Subcutaneous adipose tissue (tissue), 4 donors: Measurements from ENCODE around the gene NRXN3. TPM values are rescaled to one million over a fixed set of nuclear protein-coding genes. Genes with fewer than 3 reads are reported as not detected.

Source experiments
- total RNA-seq, 4 donors: library from RNA; depleted of rRNA; stranded (reverse); fragments of >200 nt; gene quantifications; one replicate each; pipeline ENCODE4 v1.1.0, GENCODE V29; 2016
- TF ChIP-seq, protein P1 (sequence below): fragments of 450-650 bp; IDR thresholded peaks from one replicate; pipeline ENCODE4 v1.5.1; 2016; ENCODE audit warnings: low read depth, mild to moderate bottlenecking, control low read depth, antibody characterized with exemption, moderate library complexity

NRXN3 gene
- total RNA-seq, 4 donors from 2014 or later: 0.57 to 2.4 (median 1.1) TPM; not detected in 1

DNA sequence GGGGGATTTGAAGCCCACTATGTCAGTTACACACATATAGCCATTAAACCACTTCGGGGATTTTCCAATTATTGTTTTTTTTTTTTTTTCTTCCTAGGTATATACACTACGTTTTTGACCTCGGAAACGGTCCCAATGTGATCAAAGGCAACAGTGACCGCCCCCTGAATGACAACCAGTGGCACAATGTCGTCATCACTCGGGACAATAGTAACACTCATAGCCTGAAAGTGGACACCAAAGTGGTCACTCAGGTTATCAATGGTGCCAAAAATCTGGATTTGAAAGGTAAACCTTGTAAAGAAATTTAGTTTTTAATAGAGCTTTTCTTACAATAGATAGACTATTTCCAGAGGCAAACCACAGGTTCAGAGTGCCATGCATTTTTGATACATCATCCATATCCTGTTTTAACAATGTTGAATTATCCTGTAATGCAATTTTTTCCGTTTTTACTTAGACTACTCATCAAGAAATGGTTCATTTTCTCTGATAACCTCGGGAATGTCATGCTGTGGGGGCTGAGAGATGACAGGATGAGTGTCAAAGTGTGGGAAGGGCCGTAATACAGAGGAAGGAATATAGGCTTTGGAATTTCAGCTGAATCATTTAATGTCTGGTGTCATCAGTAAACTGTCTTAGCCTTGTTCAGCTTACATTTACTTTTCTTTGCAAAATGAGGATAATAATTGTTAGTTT is 797.1 kb downstream of the NRXN3 start:
- TF ChIP-seq, protein P1, sequence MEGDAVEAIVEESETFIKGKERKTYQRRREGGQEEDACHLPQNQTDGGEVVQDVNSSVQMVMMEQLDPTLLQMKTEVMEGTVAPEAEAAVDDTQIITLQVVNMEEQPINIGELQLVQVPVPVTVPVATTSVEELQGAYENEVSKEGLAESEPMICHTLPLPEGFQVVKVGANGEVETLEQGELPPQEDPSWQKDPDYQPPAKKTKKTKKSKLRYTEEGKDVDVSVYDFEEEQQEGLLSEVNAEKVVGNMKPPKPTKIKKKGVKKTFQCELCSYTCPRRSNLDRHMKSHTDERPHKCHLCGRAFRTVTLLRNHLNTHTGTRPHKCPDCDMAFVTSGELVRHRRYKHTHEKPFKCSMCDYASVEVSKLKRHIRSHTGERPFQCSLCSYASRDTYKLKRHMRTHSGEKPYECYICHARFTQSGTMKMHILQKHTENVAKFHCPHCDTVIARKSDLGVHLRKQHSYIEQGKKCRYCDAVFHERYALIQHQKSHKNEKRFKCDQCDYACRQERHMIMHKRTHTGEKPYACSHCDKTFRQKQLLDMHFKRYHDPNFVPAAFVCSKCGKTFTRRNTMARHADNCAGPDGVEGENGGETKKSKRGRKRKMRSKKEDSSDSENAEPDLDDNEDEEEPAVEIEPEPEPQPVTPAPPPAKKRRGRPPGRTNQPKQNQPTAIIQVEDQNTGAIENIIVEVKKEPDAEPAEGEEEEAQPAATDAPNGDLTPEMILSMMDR: no peak

DNA sequence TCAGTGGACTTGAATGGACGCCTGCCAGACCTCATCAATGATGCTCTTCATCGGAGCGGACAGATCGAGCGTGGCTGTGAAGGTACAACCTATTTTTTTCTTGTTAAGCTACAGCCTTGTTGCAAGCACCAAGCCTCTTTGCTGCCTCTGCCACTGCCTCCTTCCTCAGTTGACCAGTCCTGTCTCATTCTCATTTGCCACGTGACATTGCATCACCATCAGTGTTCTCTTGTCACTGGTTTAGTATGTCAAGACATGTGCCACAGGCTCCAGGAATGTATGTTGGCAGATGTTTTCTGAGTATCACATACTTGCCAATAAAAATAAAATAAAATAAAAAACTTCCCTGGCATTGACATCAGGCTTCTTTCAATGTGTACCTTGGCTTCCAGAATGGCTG is 798.1 kb downstream of the NRXN3 start:
- TF ChIP-seq, protein P1: no peak

DNA sequence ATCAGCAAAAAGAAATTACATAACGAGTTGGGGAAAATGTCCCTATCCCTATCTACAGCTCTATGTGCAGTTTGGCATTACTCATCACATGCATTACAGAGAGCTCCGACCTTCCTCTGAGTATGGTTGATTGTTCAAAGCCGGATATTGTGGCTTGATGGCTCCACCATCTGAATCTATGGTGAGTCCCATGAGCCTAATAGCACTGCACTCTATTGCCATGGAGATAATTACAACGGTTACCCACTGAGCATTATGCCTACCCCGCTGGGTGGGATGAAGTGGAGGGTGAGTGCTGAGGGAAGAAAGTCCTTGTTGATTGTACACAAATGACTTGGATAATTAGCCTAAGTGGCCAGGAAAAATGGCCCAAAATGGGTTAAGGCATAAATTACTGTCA is 800.5 kb downstream of the NRXN3 start:
- TF ChIP-seq, protein P1: no peak

DNA sequence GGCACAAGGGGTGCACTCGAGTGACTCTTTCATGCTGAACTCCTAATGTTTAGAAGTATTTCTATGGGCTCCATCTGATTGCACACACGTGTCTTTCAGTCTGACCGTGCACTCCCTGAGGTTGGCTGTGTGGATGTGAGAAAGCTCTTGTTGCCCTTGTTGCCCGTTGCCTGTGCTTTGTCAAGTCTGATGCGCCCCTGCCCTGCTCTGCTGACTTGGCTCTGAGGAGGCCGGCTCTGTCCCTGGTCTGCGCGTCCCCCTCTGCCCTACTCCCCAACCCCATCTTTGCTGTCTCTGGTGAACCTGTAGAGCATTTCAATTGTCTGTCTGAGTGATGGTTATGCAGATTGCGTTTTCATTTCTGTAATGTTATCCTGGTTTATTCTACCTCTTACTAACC is 802.3 kb downstream of the NRXN3 start:
- TF ChIP-seq, protein P1: no peak

DNA sequence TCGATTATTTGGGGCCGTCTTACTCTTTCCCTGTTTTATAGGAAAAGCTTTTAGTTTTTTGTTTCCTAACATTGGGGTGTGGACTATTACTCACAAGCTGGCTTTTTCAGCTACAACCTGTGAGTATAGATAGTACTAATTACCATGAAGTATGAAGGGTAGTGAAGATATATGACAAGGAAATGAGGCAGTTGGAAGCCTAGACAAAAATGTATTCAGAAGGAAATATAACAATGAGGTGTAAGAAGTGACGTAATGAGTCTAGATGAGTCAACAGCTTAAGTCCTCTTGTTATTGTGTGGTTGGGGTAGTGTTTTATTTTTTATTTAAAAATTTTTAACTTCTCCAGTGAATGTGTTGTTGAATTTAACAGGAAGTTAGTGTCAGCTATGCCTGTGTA is 804.5 kb downstream of the NRXN3 start:
- TF ChIP-seq, protein P1: no peak

DNA sequence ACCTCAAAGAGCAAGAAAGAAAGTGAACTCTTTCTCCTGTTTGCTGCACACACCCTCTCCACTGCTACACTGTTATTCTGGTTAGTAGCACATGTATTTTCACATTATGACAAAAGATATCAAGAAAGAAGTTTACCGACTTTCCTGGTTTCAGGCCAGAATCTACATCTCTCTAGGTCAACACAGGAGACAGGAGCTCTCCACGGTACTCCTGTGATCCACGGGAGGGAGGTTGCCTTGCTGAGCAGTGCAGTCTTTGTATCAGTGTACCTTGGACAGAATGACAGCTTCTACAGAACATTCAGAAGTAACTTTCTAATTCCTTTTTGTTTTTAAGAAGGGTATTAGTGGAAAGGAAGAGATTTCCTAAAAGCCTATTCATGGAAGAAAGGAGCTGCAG is 805.6 kb downstream of the NRXN3 start:
- TF ChIP-seq, protein P1: no peak

DNA sequence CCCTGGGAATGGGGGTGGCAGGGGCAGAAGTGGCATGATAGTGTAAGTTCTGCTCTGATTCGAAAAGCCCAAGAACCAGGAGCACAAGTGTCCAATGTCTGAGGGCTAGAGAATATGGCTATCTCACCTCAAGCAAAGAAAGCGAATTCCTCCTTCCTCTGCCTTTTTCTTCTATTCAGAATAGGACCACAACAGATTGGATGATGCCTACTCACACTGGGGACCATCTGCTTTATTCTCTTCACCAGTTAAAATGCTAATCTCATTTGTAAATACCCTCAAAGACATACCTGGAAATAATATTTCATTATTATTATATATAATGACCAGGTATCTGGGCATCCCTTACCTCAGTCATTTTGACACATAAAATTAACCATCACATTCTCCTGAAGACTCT is 808.7 kb downstream of the NRXN3 start:
- TF ChIP-seq, protein P1: no peak
